HepG2 (cell line): ENCODE results near the gene NAV3. TPM values are rescaled to one million over a fixed set of nuclear protein-coding genes. Genes with fewer than 3 reads are reported as not detected.

Experiments
- ATAC-seq: fragments of 200-7000 bp; cut with Tn5 transposase; 3 replicates; pipeline ENCODE4 v1.9.1; 2020; ENCODE audit warnings: mild to moderate bottlenecking, moderate library complexity
- BruUV-seq: library from RNA; stranded (reverse); fragments of 400-500 nt; replicated peaks from 2 replicates; lab custom pipeline; 2021; lab: Mats Ljungman, UMichigan
- CTCF ChIA-PET: fragments of 300-600 bp; formaldehyde crosslinking; extraction: SDS; loops from one replicate; lab custom pipeline; 2021; ENCODE audit warnings: low total read pairs, inconsistent platforms, low intra/inter-chr PET ratio; lab: Yijun Ruan, JAX
- POLR2A ChIA-PET: fragments of 350-600 bp; sonication (Branson Sonifier 250); formaldehyde crosslinking; loops from one replicate; lab custom pipeline; 2020; ENCODE audit warnings: antibody characterized with exemption, inconsistent platforms; lab: Yijun Ruan, JAX
- DNase-seq: peaks from one replicate; pipeline ENCODE4 v3.0.0-alpha.2; 2015; ENCODE audit warnings: low spot score
- FAIRE-seq: peaks from 3 replicates; lab custom pipeline; 2011; peaks lifted over from hg19 to GRCh38; lab: Jason Lieb, UNC
- H2AFZ ChIP-seq: one replicate; pipeline ENCODE4 v1.6.1; 2011; ENCODE audit warnings: low read length, inconsistent platforms
- H3K27ac ChIP-seq: fragments of 300-600 bp; 3 replicates; pipeline ENCODE4 v1.8.0; 2011; ENCODE audit warnings: mixed run types, mild to moderate bottlenecking, mixed read lengths, low read length, inconsistent platforms; ENCODE audit not compliant: insufficient read depth; ENCODE audit errors: extremely low read length
- H3K27me3 ChIP-seq, 2 experiments: fragments of 200-600 bp in 1 of 2; 2 replicates in 1 of 2; 3 replicates in 1 of 2; pipeline versions ENCODE4 v1.6.0 to v1.8.0; 2011; ENCODE audit warnings: low read length in 2 of 2, mild to moderate bottlenecking in 2 of 2, moderate library complexity in 2 of 2, inconsistent platforms in 1 of 2; ENCODE audit not compliant: insufficient read depth in 2 of 2, control insufficient read depth in 1 of 2
- H3K36me3 ChIP-seq, 2 experiments: fragments of 200-600 bp in 1 of 2; replicated peaks in 1 of 2; 2 replicates in 1 of 2; 3 replicates in 1 of 2; pipeline versions ENCODE4 v1.5.1 to v1.8.0; 2011; ENCODE audit warnings: low read length in 2 of 2, inconsistent platforms in 1 of 2; ENCODE audit not compliant: insufficient read depth in 2 of 2, control insufficient read depth in 1 of 2
- H3K4me1 ChIP-seq: 2 replicates; pipeline ENCODE4 v1.5.1; 2012; ENCODE audit warnings: low read length, inconsistent platforms; ENCODE audit not compliant: insufficient read depth
- H3K4me2 ChIP-seq: 2 replicates; pipeline ENCODE4 v1.6.0; 2011; ENCODE audit warnings: low read depth, low read length, inconsistent platforms
- H3K4me3 ChIP-seq, 3 experiments: fragments of 200-600 bp in 1 of 3; sonication (generic), shearing (Covaris generic) in 1 of 3; replicated peaks in 1 of 3; 2 replicates each; pipeline ENCODE4 v1.5.1; 2011 to 2016; ENCODE audit warnings: low read length in 3 of 3, inconsistent platforms in 2 of 3, low read depth in 2 of 3, mild to moderate bottlenecking in 2 of 3, control low read depth in 1 of 3, mixed read lengths in 1 of 3; ENCODE audit not compliant: insufficient read depth in 1 of 3
- H3K79me2 ChIP-seq: one replicate; pipeline ENCODE4 v1.6.1; 2011; ENCODE audit warnings: low read length, inconsistent platforms; ENCODE audit not compliant: insufficient read depth
- H3K9ac ChIP-seq: 2 replicates; pipeline ENCODE4 v1.6.0; 2011; ENCODE audit warnings: mild to moderate bottlenecking, low read depth, low read length, inconsistent platforms; ENCODE audit not compliant: insufficient read depth
- H3K9me3 ChIP-seq: 2 replicates; pipeline ENCODE4 v1.5.1; 2012; ENCODE audit warnings: mild to moderate bottlenecking, low read length
- H4K20me1 ChIP-seq: 2 replicates; pipeline ENCODE4 v1.6.0; 2011; ENCODE audit warnings: inconsistent platforms, mild to moderate bottlenecking, low read length, moderate library complexity; ENCODE audit not compliant: insufficient read depth
- DZIP1 ChIP-seq: sonication (generic); formaldehyde crosslinking; IDR thresholded peaks from 2 replicates; pipeline ENCODE4 v1.5.0; 2020; ENCODE audit warnings: mild to moderate bottlenecking, missing genetic modification reagents
- EHMT2 ChIP-seq: fragments of 200-600 bp; sonication (generic); IDR thresholded peaks from 2 replicates; pipeline ENCODE4 v1.7.0; 2017; ENCODE audit warnings: antibody characterized with exemption, low read depth, low read length, borderline replicate concordance
- MIER3 ChIP-seq: IDR thresholded peaks from 2 replicates; pipeline ENCODE4 v1.6.1; 2016; ENCODE audit warnings: missing compliant biosample characterization, borderline replicate concordance
- MYC ChIP-seq: sonication (generic); formaldehyde crosslinking; IDR thresholded peaks from 2 replicates; pipeline ENCODE4 v1.9.0; 2021; ENCODE audit warnings: missing genetic modification reagents, borderline replicate concordance
- PRDM10 ChIP-seq: sonication (generic); formaldehyde crosslinking; IDR thresholded peaks from 2 replicates; pipeline ENCODE4 v1.4.0; 2020; ENCODE audit warnings: low read depth, missing genetic modification reagents
- RARA ChIP-seq: IDR thresholded peaks from 2 replicates; pipeline ENCODE4 v1.6.1; 2016; ENCODE audit warnings: missing genetic modification reagents, missing compliant biosample characterization
- ZMAT3 ChIP-seq: sonication (generic); formaldehyde crosslinking; conservative IDR thresholded peaks from 2 replicates; pipeline ENCODE4 v1.7.0; 2021; ENCODE audit warnings: missing genetic modification reagents
- ZNF512B ChIP-seq: sonication (generic); formaldehyde crosslinking; IDR thresholded peaks from 2 replicates; pipeline ENCODE4 v1.5.1; 2020; ENCODE audit warnings: missing genetic modification reagents, mild to moderate bottlenecking, borderline replicate concordance
- ZNF768 ChIP-seq: sonication (generic); formaldehyde crosslinking; IDR thresholded peaks from 2 replicates; pipeline ENCODE4 v1.4.0; 2020; ENCODE audit warnings: missing genetic modification reagents
- in situ Hi-C: cut with HindIII; loops from 2 replicates; pipeline ENCODE4 v1.10.0; 2017; ENCODE audit warnings: low pct_unique_long_range_greater_than_20kb; ENCODE audit not compliant: extremely low pct_ligation_motif_present
- intact Hi-C: fragments of 100-400 bp; cut with micrococcal nuclease; formaldehyde crosslinking; loops from one replicate; pipeline ENCODE4 v1.10.0; 2022; ENCODE audit not compliant: unreplicated experiment
- polyA plus RNA-seq, 8 experiments: library from polyadenylated mRNA; depleted of rRNA in 3 of 8; stranded (reverse) in 7 of 8; unstranded in 1 of 8; fragments of >200 nt; fragmentation: Illumina TruSeq in 4 of 8; extraction: Trizol in 4 of 8; gene quantifications; 2 replicates each; pipeline versions ENCODE4 v1.2.1 to v1.2.3, GENCODE V29; 2011 to 2016; ENCODE audit warnings: low read depth in 4 of 8, missing spikeins in 1 of 8, mixed read lengths in 1 of 8; ENCODE audit not compliant: insufficient read depth in 1 of 8
- total RNA-seq, 5 experiments: library from RNA; depleted of rRNA; stranded (reverse); fragments of >200 nt; fragmentation: Illumina TruSeq; extraction: Trizol; gene quantifications; 2 replicates each; pipeline ENCODE4 v1.2.3, GENCODE V29; 2016; ENCODE audit warnings: low read depth in 1 of 5

The NAV3 gene
- total and polyA plus RNA-seq, 2 of the 13 experiments (the other 11 are each of a cell fraction or from before 2014, with no cell fraction given): 0.01 to 0.18 TPM

- TF ChIP-seq DZIP1 (no peak), ZMAT3 (CRISPR knock-in tag) (no peak), MIER3 (no peak), MYC (no peak), EHMT2 (no peak)
Measured at GRCh38 chr12:77878901-77879300, 48.2 kb downstream of the NAV3 start (continued).

- intact Hi-C loops: no loop called here
- ChIA-PET POLR2A (no interaction called here), CTCF (no interaction called here)
- BruUV-seq: no TSS peak
- Histone ChIP-seq H3K4me3 (no peak overlapping the region), H3K27ac (no peak overlapping the region), H3K9me3 (no peaks in the 10 kb centered on the region), H2AFZ (no peak overlapping the region), H3K27me3 (no peaks in the 10 kb centered on the region), H3K4me1 (no peaks in the 10 kb centered on the region), H3K9ac (no peak overlapping the region), H3K36me3 (no peaks in the 10 kb centered on the region), H3K79me2 (no peaks in the 10 kb centered on the region), H3K4me2 (no peak overlapping the region), H4K20me1 (no peaks in the 10 kb centered on the region)
- FAIRE-seq (no peak), ATAC-seq (no peak), DNase-seq (no peak)
- in situ Hi-C loops: no loop called here
- TF ChIP-seq ZNF768 (CRISPR knock-in tag) (no peak), PRDM10 (no peak), RARA (CRISPR knock-in tag) (no peak), EHMT2 (no peak), ZNF512B (CRISPR knock-in tag) (no peak)
Measured at GRCh38 chr12:77882709-77883108, 52.0 kb downstream of the NAV3 start.
